AG10803 (cell line): ENCODE measurements around the gene PCF11.

ENCODE experiments used
- DNase-seq: peaks from one replicate; pipeline ENCODE4 v3.0.0; 2010; ENCODE audit warnings: low read depth
- H3K4me3 ChIP-seq: 2 replicates; pipeline ENCODE4 v1.5.1; 2011; ENCODE audit warnings: mild to moderate bottlenecking, low read length, control low read depth
- CTCF ChIP-seq: conservative IDR thresholded peaks from 2 replicates; pipeline ENCODE4 v1.5.1; 2011; ENCODE audit warnings: mild to moderate bottlenecking, low read length, control low read depth, inconsistent platforms

Gene PCF11

GRCh38 chr11:83156996-83157593, at the start of gene PCF11:
Gene PCF11 (plus strand): TSS chr11:83157131. CDS start chr11:83157440, 309 bp downstream.
- no peak for TF ChIP-seq CTCF
- no peak for DNase-seq
- H3K4me3 ChIP-seq, result peak within 1 kb of the TSS; percentile 94

- no peak for TF ChIP-seq CTCF
- DNase-seq, result peak; percentile 22
- H3K4me3 ChIP-seq, result no peak overlapping the region
These were observed 44.0 kb upstream of the PCF11 start for GRCh38 chr11:83112886-83113285.

GRCh38 chr11:83115026-83115425, 41.9 kb upstream of the PCF11 start:
- DNase-seq, result no peak
- no peak for TF ChIP-seq CTCF
- no peak overlapping the region for H3K4me3 ChIP-seq

- no peak for TF ChIP-seq CTCF
- DNase-seq, result no peak
- H3K4me3 ChIP-seq, result no peak overlapping the region
These were observed 41.4 kb upstream of the PCF11 start for GRCh38 chr11:83115551-83115950.

- no peak overlapping the region for H3K4me3 ChIP-seq
- no peak for TF ChIP-seq CTCF
- DNase-seq, result no peak
These were observed 40.8 kb upstream of the PCF11 start for GRCh38 chr11:83116015-83116641.

GRCh38 chr11:83118814-83119213, 38.1 kb upstream of the PCF11 start:
- TF ChIP-seq CTCF, result no peak
- DNase-seq, result no peak

GRCh38 chr11:83119216-83119615, 37.7 kb upstream of the PCF11 start:
- no peak overlapping the region for H3K4me3 ChIP-seq
- no peak for DNase-seq
- TF ChIP-seq CTCF, result no peak

More at GRCh38 chr11:83118814-83119213, 38.1 kb upstream of the PCF11 start:
- no peak overlapping the region for H3K4me3 ChIP-seq
